ENCODE results near the gene ABCA4. TPM values are rescaled to one million over a fixed set of nuclear protein-coding genes. Genes with fewer than 3 reads are reported as not detected.
"Not testable (repeated sequence)": the region's sequence is repeated elsewhere in the genome, so short reads cannot be mapped to it uniquely, and the experiment has no call there.

ABCA4 gene
- total RNA-seq, 2 donors from 2014 or later, result 0.21 TPM

GRCh38 chr1:93999840-94000415 lies 121.0 kb downstream of the ABCA4 start:
- intact Hi-C loops (cut with DNase I), result no loop called here
- DNase-seq, result no peak
- ATAC-seq, result no peak

GRCh38 chr1:93998532-93998931 lies 122.4 kb downstream of the ABCA4 start:
- ATAC-seq; intact Hi-C loops (cut with DNase I); DNase-seq: not testable (repeated sequence)

- intact Hi-C loops (cut with DNase I), result no loop called here
- DNase-seq, result no peak
- ATAC-seq, result no peak
Measured at GRCh38 chr1:93997756-93998155, 123.2 kb downstream of the ABCA4 start.

- intact Hi-C loops (cut with DNase I), result no loop called here
- ATAC-seq, result peak in 1 of 2 donors; percentile 32
- no peak for DNase-seq
Measured at GRCh38 chr1:93995837-93996536, 125.0 kb downstream of the ABCA4 start.

- no peak for ATAC-seq
- intact Hi-C loops (cut with DNase I), result no loop called here
- no peak for DNase-seq
Measured at GRCh38 chr1:93993731-93994130, 127.2 kb downstream of the ABCA4 start.

- DNase-seq (no peak), ATAC-seq (no peak)
- intact Hi-C loops (cut with DNase I), result no loop called here
Measured at GRCh38 chr1:93992954-93993353, 128.0 kb downstream of the ABCA4 start.

- ATAC-seq (no peak), DNase-seq (no peak)
- intact Hi-C loops (cut with DNase I), result no loop called here
Measured at GRCh38 chr1:93992190-93992589, 128.8 kb downstream of the ABCA4 start.

- ATAC-seq, result no peak
- intact Hi-C loops (cut with DNase I), result no loop called here
- DNase-seq, result no peak
Measured at GRCh38 chr1:93991271-93991670, 129.7 kb downstream of the ABCA4 start.

- DNase-seq; intact Hi-C loops (cut with DNase I); ATAC-seq: not testable (repeated sequence)
Measured at GRCh38 chr1:93990477-93990876, 130.5 kb downstream of the ABCA4 start.

GRCh38 chr1:93990010-93990409 lies 130.9 kb downstream of the ABCA4 start:
- ATAC-seq, result no peak
- intact Hi-C loops (cut with DNase I), result no loop called here
- no peak for DNase-seq

GRCh38 chr1:93989601-93990000 lies 131.3 kb downstream of the ABCA4 start:
- ATAC-seq, result no peak
- intact Hi-C loops (cut with DNase I), result no loop called here
- DNase-seq, result no peak

- no peak for DNase-seq
- intact Hi-C loops (cut with DNase I), result no loop called here
- ATAC-seq, result peak in 1 of 2 donors; percentile 26
Measured at GRCh38 chr1:93988634-93989350, 132.2 kb downstream of the ABCA4 start.

- ATAC-seq (no peak), DNase-seq (no peak)
Measured at GRCh38 chr1:93981274-93981667, 139.7 kb downstream of the ABCA4 start.

GRCh38 chr1:93980320-93981273 lies 140.4 kb downstream of the ABCA4 start:
- DNase-seq (no peak), ATAC-seq (peak in 1 of 2 donors; percentile 25)
- intact Hi-C loops (cut with DNase I), result no loop called here

More at GRCh38 chr1:93981274-93981667, 139.7 kb downstream of the ABCA4 start:
- intact Hi-C loops (cut with DNase I), result no loop called here

- intact Hi-C loops (cut with DNase I), result no loop called here
Measured at GRCh38 chr1:93979718-93980319, 141.1 kb downstream of the ABCA4 start.

GRCh38 chr1:93979040-93979717 lies 141.8 kb downstream of the ABCA4 start:
- intact Hi-C loops (cut with DNase I), result no loop called here
- DNase-seq, result no peak
- ATAC-seq, result peak in 1 of 2 donors; percentile 36

More at GRCh38 chr1:93979718-93980319, 141.1 kb downstream of the ABCA4 start:
- DNase-seq, result no peak
- ATAC-seq, result peak; percentile 64 to 84

- no peak for DNase-seq
- intact Hi-C loops (cut with DNase I), result no loop called here
- ATAC-seq, result peak in 1 of 2 donors; percentile 24
Measured at GRCh38 chr1:93977598-93977945, 143.4 kb downstream of the ABCA4 start.
